Measurements from ENCODE around the gene SPATA1. TPM values are rescaled to one million over a fixed set of nuclear protein-coding genes. Genes with fewer than 3 reads are reported as not detected.
A peak's percentile ranks its signal among the peaks of the same experiment; 100 is the strongest.

Gene SPATA1
- total and polyA plus RNA-seq, 2 donors from 2014 or later: 0.62 to 2.5 TPM

- Histone ChIP-seq H3K27ac (ENCODE audit: low read depth in 2 of 2, low read length in 2 of 2) (no peak overlapping the region), H3K9ac (ENCODE audit: low read length in 3 of 3) (no peak overlapping the region), H3K4me3 (ENCODE audit: low read length in 3 of 3) (no peak overlapping the region), H3K27me3 (ENCODE audit: control insufficient read depth, insufficient read depth, low read length) (no peaks in the 10 kb centered on the region), H3K9me3 (ENCODE audit: control insufficient read depth in 2 of 3, insufficient read depth in 1 of 3, low read length in 3 of 3) (no peaks in the 10 kb centered on the region), H3K36me3 (ENCODE audit: control insufficient read depth in 2 of 3, insufficient read depth in 3 of 3, low read length in 3 of 3) (no peaks in the 10 kb centered on the region), H3K4me1 (ENCODE audit: control insufficient read depth in 2 of 3, insufficient read depth in 2 of 3, low read depth in 1 of 3, low read length in 3 of 3) (no peaks in the 10 kb centered on the region)
- TF ChIP-seq CTCF (IDR thresholded peaks at IDR 0.05; ENCODE audit: borderline replicate concordance, extremely low read depth, insufficient read depth): no peak
- peak; percentile 23 for FAIRE-seq
- DNase-seq: no peak
- intact Hi-C loops (cut with DNase I): no loop called here
Measured at GRCh38 chr1:84541679-84542078, 35.5 kb downstream of the SPATA1 start.

GRCh38 chr1:84550826-84551225 is 44.6 kb downstream of the SPATA1 start:
- H3K9me3 ChIP-seq (ENCODE audit: control insufficient read depth in 2 of 3, insufficient read depth in 1 of 3, low read length in 3 of 3): no peaks in the 10 kb centered on the region
- H3K36me3 ChIP-seq (ENCODE audit: control insufficient read depth in 2 of 3, insufficient read depth in 3 of 3, low read length in 3 of 3): peaks cover 0 to 2% (median 0%) of the 10 kb centered on the region in 3 donors
- no peak overlapping the region for H3K4me3 ChIP-seq (ENCODE audit: low read length in 3 of 3)
- H3K4me1 ChIP-seq (ENCODE audit: control insufficient read depth in 2 of 3, insufficient read depth in 2 of 3, low read depth in 1 of 3, low read length in 3 of 3): no peaks in the 10 kb centered on the region
- no peak for DNase-seq
- H3K27ac ChIP-seq (ENCODE audit: low read depth in 2 of 2, low read length in 2 of 2): no peak overlapping the region
- no peak overlapping the region for H3K9ac ChIP-seq (ENCODE audit: low read length in 3 of 3)
- no peak for FAIRE-seq
- no peak for TF ChIP-seq CTCF (IDR thresholded peaks at IDR 0.05; ENCODE audit: borderline replicate concordance, extremely low read depth, insufficient read depth)
- intact Hi-C loops (cut with DNase I): no loop called here
- H3K27me3 ChIP-seq (ENCODE audit: control insufficient read depth, insufficient read depth, low read length): no peaks in the 10 kb centered on the region

GRCh38 chr1:84569216-84569615 is 63.0 kb downstream of the SPATA1 start:
- no peak overlapping the region for H3K27ac ChIP-seq (ENCODE audit: low read depth in 2 of 2, low read length in 2 of 2)
- FAIRE-seq (no peak), DNase-seq (no peak)
- H3K4me1 ChIP-seq (ENCODE audit: control insufficient read depth in 2 of 3, insufficient read depth in 2 of 3, low read depth in 1 of 3, low read length in 3 of 3): peaks cover 0 to 3% (median 0%) of the 10 kb centered on the region in 3 donors
- TF ChIP-seq CTCF (IDR thresholded peaks at IDR 0.05; ENCODE audit: borderline replicate concordance, extremely low read depth, insufficient read depth): no peak
- H3K36me3 ChIP-seq (ENCODE audit: control insufficient read depth in 2 of 3, insufficient read depth in 3 of 3, low read length in 3 of 3): peaks cover 0 to 5% (median 0%) of the 10 kb centered on the region in 3 donors
- H3K27me3 ChIP-seq (ENCODE audit: control insufficient read depth, insufficient read depth, low read length): no peaks in the 10 kb centered on the region
- H3K9ac ChIP-seq (ENCODE audit: low read length in 3 of 3): no peak overlapping the region
- intact Hi-C loops (cut with DNase I): no loop called here
- no peaks in the 10 kb centered on the region for H3K9me3 ChIP-seq (ENCODE audit: control insufficient read depth in 2 of 3, insufficient read depth in 1 of 3, low read length in 3 of 3)
- H3K4me3 ChIP-seq (ENCODE audit: low read length in 3 of 3): no peak overlapping the region

Measured in kidney (tissue), 14 donors.